Activated CD8-positive, alpha-beta memory T cell treated with anti-CD3 and anti-CD28 coated beads, Interleukin-2, amount 50 U/mL, for 48 hours (primary cell): ENCODE results near the gene PHF5A.
"Not testable (repeated sequence)": the region's sequence is repeated elsewhere in the genome, so short reads cannot be mapped to it uniquely, and the experiment has no call there.

ENCODE experiments used
- DNase-seq: peaks from one replicate; pipeline ENCODE4 v3.0.0-alpha.2; 2020

Gene PHF5A

DNA sequence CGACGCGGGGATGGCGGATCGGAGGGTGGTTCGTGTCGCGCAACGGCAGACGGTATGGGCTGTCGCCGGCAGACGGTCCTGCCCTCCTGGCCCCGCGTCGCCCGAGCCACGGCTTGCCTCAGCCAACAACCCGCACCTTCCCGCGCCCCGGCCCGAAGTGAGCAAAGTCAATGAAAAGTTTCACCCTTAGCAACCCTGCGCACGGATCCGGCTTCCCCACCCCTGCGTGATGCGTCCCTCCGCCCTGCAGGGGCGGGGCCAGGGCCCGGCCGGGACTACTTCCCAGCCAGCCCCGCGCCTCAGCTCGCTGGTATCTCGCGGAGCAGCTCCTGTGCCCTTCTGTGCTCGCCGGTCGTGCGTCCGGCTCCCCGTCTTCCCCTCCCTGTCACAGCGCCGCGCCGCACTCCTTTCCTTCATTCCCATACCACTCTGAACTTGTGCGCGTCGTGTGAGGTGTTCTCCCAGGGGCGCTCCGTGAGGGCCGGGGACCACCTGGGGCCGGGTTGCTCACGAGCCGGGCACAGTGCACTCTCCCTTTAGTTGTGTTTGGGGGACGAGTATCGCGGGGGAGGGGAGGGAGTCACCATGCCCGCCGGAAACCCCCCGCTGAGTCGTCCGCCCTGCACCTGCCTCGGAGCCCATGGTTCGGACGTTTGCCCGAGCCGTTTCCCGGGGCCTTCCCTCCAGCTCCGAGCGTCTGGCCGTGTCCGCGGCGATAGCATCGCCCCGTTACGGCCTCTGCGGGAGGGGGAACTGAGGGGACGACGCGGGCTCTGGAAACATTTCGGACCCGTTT is 21.7 kb downstream of the PHF5A start, which contains the start of gene TOB2:
TSS of gene TOB2 (minus strand) at position 163 of the 796 bp plus-strand sequence. CDS start 9,456 bp downstream, outside the sequence.
- peak; percentile 97 for DNase-seq

DNA sequence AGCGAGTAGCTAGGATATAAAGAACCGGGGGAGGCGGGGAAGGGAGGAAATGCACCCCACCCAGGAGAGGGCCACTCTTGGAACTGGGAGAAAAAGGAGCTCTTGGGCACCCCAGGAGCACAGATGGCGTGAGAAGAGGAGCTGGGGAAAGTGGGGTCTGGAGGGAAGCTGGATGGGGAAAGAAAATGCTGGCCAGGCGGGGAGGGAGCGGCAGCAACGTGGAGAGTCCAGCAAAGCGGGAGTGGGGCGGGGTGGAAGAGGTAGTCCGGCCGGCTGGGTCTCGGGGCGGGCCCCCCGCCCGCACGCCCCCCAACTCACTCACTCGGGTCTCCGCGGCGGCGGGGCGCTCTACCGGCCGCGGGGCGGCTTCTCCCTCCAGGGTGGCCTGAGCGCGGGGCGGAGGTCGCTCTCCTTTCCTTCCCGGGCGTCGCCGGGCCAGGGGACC is 22.4 kb downstream of the PHF5A start:
- DNase-seq = no peak

- peak; percentile 63 for DNase-seq
Observed at GRCh38 chr22:41445129-41446056, 23.1 kb downstream of the PHF5A start.

GRCh38 chr22:41444360-41445128 is 23.9 kb downstream of the PHF5A start:
- DNase-seq = peak; percentile 90

DNA sequence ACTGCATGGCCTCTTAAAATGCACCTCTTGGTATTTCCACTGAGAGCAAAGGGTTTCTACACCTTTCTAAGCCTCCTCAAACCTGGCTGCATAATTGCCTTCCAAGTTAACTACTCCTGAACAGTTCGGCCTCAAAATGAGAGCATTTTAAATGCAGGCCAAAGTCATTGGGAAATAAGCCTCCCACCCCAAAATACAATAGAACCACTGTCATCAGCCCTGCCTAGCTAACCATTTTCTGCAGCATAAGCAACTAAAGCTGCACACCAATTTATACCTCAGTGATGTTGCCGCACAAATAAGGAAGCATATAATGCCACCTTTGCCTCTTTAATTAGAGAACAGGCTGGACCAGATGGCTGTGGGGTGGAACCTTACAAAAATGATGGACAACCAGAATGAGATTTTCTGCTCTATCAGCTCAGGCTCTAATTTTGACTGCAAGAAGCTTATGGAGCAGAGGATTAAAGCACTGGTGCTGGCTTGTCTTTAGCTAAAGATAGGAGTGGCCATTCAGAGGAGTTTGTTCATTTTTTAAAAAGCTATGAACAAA is 26.2 kb downstream of the PHF5A start:
- no peak for DNase-seq

- not testable (repeated sequence) for DNase-seq
Observed at GRCh38 chr22:41440511-41440910, 28.0 kb downstream of the PHF5A start.

- DNase-seq = no peak
Observed at GRCh38 chr22:41437198-41437597, 31.3 kb downstream of the PHF5A start.

DNA sequence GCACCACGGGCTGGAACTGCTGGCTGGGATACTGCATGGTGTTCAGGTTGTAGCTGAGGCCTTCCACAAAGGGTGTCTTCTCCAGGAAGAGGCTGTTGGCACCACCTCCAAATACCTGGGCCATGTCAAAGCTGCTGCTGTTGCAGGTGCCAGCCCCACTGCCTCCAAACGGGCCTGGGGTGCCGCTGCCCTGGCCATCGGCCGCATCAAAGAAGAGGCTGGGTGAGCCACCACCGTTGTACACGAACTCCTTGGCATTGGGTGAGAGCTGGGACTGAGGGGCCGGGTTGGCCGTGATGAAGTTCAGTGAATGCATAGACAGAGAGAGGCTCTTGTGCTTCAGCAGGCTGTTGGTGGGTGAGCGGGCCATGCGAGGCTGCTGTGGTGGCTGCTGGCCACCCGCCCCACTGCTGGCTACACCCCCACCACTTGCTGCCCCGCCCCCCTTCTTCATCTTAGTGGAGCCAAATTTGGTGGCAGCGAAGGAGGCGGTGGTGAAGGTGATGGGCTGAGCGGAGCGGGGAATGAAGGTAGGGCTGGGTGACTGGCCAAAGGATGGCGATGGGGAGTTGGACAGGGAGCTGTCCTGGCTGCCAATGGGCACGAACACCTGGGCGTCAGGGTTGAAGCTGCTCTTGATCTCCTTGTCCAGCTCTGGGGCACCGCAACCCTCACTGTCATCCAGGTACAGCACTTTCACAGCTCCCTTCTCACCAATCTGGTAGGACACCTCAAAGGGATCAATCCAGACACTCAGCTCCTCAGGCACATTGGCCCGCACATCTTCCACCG is 32.0 kb downstream of the PHF5A start:
- no peak for DNase-seq

DNA sequence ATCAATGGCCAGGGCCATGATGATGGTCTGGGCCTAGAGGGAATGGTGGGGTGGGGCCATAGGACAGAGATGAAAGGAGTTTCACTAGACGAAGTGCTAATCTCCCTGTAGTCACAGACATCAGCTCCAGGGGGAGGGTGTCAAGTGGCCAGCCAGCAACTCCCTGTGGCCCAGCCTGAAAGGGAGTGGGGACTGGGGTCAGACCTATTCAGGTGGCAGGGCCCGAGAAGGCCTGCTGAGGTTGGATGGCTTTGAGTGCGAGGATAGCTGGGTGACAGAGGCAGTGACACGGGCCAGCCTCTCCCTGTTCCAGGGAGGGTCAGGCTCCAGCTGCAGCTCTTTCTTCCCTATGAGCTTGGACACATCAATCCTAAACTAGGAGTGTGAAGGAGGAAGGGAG is 32.9 kb downstream of the PHF5A start:
- no peak for DNase-seq

DNA sequence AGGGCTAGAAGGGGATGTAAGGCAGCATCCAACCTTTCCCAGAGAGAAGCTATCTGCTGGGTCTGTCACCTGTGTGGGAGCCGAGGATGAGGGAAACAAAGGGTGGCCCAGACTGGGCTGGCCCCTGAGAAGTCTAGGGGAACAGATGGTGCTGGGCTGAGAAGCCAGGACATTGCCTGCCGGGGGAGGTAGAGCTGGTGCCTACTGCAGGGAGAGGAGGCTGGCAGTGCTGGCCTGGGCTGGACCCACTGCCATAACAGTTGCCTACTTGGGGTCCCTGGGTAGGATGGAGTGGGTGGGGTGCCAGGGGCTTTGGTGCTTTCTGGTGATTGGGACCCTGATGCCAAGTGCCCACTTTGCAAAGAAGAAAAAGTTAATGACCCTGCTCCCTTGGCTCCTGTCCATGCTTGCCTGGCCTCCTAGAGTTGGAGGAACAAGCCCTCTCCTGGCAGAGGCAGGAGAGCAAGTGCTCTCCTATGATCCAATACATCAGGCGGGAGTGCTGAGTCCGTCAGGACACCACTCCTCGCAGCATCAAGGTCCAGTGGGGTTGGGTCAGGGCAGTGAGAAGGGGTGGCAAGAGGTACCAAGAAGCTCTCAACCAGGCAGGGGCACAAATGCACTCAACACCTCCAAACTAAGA is 34.0 kb downstream of the PHF5A start:
- not testable (repeated sequence) for DNase-seq

GRCh38 chr22:41433480-41433879 is 35.0 kb downstream of the PHF5A start:
- not testable (repeated sequence) for DNase-seq

DNA sequence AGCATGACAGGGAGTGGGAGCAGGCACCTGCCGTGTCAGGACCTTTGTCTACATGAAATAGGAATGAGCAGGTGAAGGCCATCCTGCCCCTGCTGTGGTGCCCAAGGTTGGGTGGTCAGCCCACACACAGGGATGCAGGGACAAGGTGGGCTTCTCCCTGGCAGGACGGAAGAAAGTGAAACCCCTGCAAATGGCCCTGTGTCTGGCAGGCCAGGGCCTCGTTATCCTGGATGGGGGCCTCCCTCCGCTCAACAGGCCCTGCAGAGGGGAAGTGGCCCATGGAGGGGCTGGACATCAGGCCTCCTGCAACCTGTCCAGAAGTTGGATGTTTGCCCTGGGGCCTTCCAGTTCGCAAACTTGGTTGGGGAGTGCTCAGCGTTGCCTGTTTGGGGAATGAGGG is 36.8 kb downstream of the PHF5A start:
- no peak for DNase-seq

- no peak for DNase-seq
Observed at GRCh38 chr22:41429951-41430332, 38.5 kb downstream of the PHF5A start.

- DNase-seq = no peak
Observed at GRCh38 chr22:41429232-41429950, 39.1 kb downstream of the PHF5A start.

DNA sequence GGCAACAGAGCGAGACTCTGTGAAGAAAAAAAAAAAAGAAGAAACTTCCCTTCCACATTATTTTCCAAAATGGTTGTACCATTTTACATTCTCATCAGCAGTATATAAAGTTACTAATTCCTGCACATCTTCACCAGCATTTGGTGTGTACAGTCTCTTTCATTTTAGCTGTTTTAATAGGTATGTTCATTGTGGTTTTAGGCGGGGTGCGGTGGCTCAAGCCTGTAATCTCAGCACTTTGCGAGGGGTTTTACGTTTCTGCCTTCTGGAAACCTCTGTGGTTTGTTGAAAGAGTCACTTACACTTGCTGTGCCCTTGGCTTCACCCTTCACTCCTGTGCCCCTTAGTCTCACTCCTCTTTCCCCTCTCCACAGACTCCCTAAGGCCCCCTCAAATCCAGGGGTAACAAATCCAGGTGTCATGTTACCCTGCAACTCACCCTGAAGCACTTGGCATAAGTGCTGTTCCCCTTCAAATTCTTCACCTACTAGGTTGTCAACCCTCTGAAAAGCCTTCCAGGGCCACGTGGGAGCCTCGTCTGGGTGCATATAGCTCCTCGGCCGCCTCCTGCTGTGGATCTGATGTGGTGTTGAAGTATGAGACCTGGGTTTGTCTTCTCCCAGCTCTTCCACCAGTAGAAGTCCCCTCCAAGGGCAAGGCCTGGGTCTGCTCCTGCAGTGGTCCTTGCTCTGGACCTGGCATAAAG is 42.7 kb downstream of the PHF5A start:
- DNase-seq = no peak

DNA sequence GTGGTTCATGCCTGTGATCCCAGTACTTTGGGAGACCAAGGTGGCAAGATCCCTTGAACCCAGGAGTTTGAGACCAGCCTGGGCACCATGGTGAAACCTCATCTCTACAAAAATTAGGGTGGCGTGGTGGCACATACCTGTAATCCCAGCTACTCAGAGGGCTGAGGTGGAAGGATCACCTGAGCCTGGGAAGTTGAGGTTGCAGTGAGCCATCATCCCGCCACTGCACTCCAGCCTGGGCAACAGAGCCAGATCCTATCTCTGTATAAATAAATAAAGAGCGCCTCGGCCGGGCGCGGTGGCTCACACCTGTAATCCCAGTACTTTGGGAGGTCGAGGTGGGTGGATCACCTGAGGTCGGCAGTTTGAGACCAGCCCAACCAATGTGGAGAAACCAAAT is 49.8 kb downstream of the PHF5A start:
- no peak for DNase-seq

- DNase-seq = no peak
Observed at GRCh38 chr22:41417622-41418390, 50.7 kb downstream of the PHF5A start.

GRCh38 chr22:41415554-41415953 is 52.9 kb downstream of the PHF5A start:
- DNase-seq = no peak
